Coronary artery (tissue), 2 donors: ENCODE measurements around the gene C5orf63.

Source experiments
- DNase-seq: peaks from one replicate; pipeline ENCODE4 v3.0.0-alpha.2; 2017; ENCODE audit warnings: low spot score
- H3K27ac ChIP-seq, 2 donors: fragments of 200-600 bp; sonication (generic); one replicate each; pipeline ENCODE4 v1.5.1; 2016 to 2019
- H3K4me3 ChIP-seq: fragments of 200-600 bp; sonication (generic); 2 replicates; pipeline ENCODE4 v1.5.1; 2016; ENCODE audit warnings: mild to moderate bottlenecking, moderate library complexity
- TF ChIP-seq, protein P1 (sequence below): fragments of 200-600 bp; sonication (generic); IDR thresholded peaks from one replicate; pipeline ENCODE4 v1.5.1; 2019; ENCODE audit warnings: antibody characterized with exemption

C5orf63 gene

DNA sequence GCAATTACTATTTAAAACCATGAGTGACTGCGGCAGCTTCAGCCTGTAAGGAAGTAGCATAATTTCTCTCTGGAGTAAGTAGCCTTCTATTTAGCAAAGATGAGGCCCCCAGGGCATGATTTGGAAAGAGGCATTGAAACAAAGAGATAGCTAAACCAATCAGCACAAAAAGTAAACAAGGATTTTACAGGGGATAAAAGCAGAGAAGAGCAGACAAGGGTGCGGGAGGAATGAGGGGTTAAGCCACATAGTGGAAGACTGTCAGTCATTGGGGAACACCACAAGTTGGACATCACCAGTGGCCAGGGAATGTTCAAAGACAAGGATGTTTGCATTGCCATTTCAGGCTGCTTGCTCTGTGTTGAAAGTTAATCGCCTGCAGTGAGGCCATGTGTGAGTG lies 24.0 kb upstream of the C5orf63 start:
- TF ChIP-seq, protein P1, sequence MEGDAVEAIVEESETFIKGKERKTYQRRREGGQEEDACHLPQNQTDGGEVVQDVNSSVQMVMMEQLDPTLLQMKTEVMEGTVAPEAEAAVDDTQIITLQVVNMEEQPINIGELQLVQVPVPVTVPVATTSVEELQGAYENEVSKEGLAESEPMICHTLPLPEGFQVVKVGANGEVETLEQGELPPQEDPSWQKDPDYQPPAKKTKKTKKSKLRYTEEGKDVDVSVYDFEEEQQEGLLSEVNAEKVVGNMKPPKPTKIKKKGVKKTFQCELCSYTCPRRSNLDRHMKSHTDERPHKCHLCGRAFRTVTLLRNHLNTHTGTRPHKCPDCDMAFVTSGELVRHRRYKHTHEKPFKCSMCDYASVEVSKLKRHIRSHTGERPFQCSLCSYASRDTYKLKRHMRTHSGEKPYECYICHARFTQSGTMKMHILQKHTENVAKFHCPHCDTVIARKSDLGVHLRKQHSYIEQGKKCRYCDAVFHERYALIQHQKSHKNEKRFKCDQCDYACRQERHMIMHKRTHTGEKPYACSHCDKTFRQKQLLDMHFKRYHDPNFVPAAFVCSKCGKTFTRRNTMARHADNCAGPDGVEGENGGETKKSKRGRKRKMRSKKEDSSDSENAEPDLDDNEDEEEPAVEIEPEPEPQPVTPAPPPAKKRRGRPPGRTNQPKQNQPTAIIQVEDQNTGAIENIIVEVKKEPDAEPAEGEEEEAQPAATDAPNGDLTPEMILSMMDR: no peak
- DNase-seq: no peak
- Histone ChIP-seq H3K4me3 (no peak overlapping the region), H3K27ac (no peak overlapping the region)

GRCh38 chr5:127096328-127096993 lies 23.2 kb upstream of the C5orf63 start:
- DNase-seq: no peak
- Histone ChIP-seq H3K27ac (no peak overlapping the region), H3K4me3 (no peak overlapping the region)
- TF ChIP-seq, protein P1: no peak

- no peak overlapping the region for H3K27ac ChIP-seq
- DNase-seq: no peak
- no peak overlapping the region for H3K4me3 ChIP-seq
- TF ChIP-seq, protein P1: no peak
Observed at GRCh38 chr5:127094161-127094814, 21.0 kb upstream of the C5orf63 start.

- no peak overlapping the region for H3K4me3 ChIP-seq
- TF ChIP-seq, protein P1: no peak
- DNase-seq: no peak
- no peak overlapping the region for H3K27ac ChIP-seq
Observed at GRCh38 chr5:127092690-127093089, 19.4 kb upstream of the C5orf63 start.

GRCh38 chr5:127089191-127089590 lies 15.9 kb upstream of the C5orf63 start:
- Histone ChIP-seq H3K27ac (no peak overlapping the region), H3K4me3 (no peak overlapping the region)
- no peak for DNase-seq
- TF ChIP-seq, protein P1: no peak

DNA sequence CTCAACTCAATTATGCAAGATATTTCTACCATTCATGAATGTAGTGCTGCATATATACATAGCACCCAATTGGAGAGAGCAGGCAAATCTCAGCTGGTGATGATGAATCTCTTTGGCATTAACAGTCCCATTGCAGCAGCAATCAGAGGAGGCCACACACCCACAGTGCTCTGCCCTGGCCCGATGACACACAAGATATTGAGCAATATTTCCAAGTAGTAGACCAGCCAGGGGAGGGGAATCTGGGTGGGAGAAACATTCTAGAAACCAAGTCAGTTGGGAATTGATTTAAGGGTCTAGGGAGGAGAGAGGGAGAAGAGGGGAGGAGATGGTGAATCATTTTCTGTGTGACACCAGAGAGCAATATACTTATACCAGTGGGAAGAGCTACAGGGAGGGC lies 14.9 kb upstream of the C5orf63 start:
- DNase-seq: no peak
- TF ChIP-seq, protein P1: no peak
- H3K4me3 ChIP-seq: no peak overlapping the region
- no peak overlapping the region for H3K27ac ChIP-seq

- H3K27ac ChIP-seq: no peak overlapping the region
- H3K4me3 ChIP-seq: no peak overlapping the region
- TF ChIP-seq, protein P1: no peak
- DNase-seq: no peak
Observed at GRCh38 chr5:127086589-127086988, 13.3 kb upstream of the C5orf63 start.
